DOHH2 (cell line): ENCODE measurements around the gene PLEKHN1.

Source experiments
- H3F3A ChIP-seq: fragments of 200-600 bp; sonication (generic), shearing (Covaris generic); 2 replicates; pipeline ENCODE4 v1.6.0; 2016; ENCODE audit warnings: antibody characterized with exemption, mild to moderate bottlenecking; ENCODE audit not compliant: control insufficient read depth, insufficient read depth
- H3K27ac ChIP-seq: fragments of 200-600 bp; sonication (generic); 2 replicates; pipeline ENCODE4 v1.5.1; 2014; ENCODE audit warnings: low read depth, mild to moderate bottlenecking, low read length, moderate library complexity
- H3K27me3 ChIP-seq: fragments of 200-600 bp; sonication (generic); 2 replicates; pipeline ENCODE4 v1.6.1; 2014; ENCODE audit warnings: mild to moderate bottlenecking, low read length, mixed read lengths; ENCODE audit not compliant: control insufficient read depth
- H3K36me3 ChIP-seq: fragments of 200-600 bp; sonication (generic); 2 replicates; pipeline ENCODE4 v1.6.1; 2014; ENCODE audit warnings: mild to moderate bottlenecking, low read length, moderate library complexity, mixed read lengths; ENCODE audit not compliant: control insufficient read depth
- H3K4me1 ChIP-seq: fragments of 200-600 bp; sonication (generic); 2 replicates; pipeline ENCODE4 v1.6.1; 2014; ENCODE audit warnings: mild to moderate bottlenecking, low read length, mixed read lengths; ENCODE audit not compliant: control insufficient read depth
- H3K4me2 ChIP-seq: fragments of 200-600 bp; sonication (generic); 2 replicates; pipeline ENCODE4 v1.6.0; 2014; ENCODE audit warnings: mild to moderate bottlenecking, low read length, moderate library complexity
- H3K4me3 ChIP-seq: fragments of 200-600 bp; sonication (generic); 2 replicates; pipeline ENCODE4 v1.5.1; 2014; ENCODE audit warnings: mild to moderate bottlenecking, low read length, mixed read lengths
- H3K79me2 ChIP-seq: fragments of 200-600 bp; sonication (generic); 2 replicates; pipeline ENCODE4 v1.6.1; 2014; ENCODE audit warnings: mild to moderate bottlenecking, low read length, mixed read lengths; ENCODE audit not compliant: control insufficient read depth
- H3K9me2 ChIP-seq: fragments of 200-600 bp; sonication (generic); replicated peaks from 2 replicates; pipeline ENCODE4 v1.6.1; 2014; ENCODE audit warnings: mild to moderate bottlenecking, low read length, mixed read lengths; ENCODE audit not compliant: control insufficient read depth
- H3K9me3 ChIP-seq: fragments of 200-600 bp; sonication (generic); 2 replicates; pipeline ENCODE4 v1.6.1; 2014; ENCODE audit warnings: antibody characterized with exemption, low read length, mixed read lengths; ENCODE audit not compliant: control insufficient read depth, insufficient read depth
- H4K20me1 ChIP-seq: fragments of 200-600 bp; sonication (generic); 2 replicates; pipeline ENCODE4 v1.6.0; 2014; ENCODE audit warnings: low read depth, mild to moderate bottlenecking, antibody characterized with exemption, low read length, moderate library complexity; ENCODE audit not compliant: control insufficient read depth, insufficient read depth
- CTCF ChIP-seq: fragments of 200-600 bp; sonication (generic); IDR thresholded peaks from one replicate; pipeline ENCODE4 v1.5.1; 2014; ENCODE audit warnings: antibody characterized with exemption, mild to moderate bottlenecking, low read depth, low read length; ENCODE audit not compliant: poor library complexity, severe bottlenecking
- EZH2phosphoT487 ChIP-seq: fragments of 200-600 bp; sonication (generic); IDR thresholded peaks from 2 replicates; pipeline ENCODE4 v1.6.1; 2017; ENCODE audit warnings: borderline replicate concordance, mild to moderate bottlenecking, antibody characterized with exemption, low read length, moderate library complexity, mixed read lengths

The PLEKHN1 gene

GRCh38 chr1:970973-971730, 4.9 kb downstream of the PLEKHN1 start:
- Histone ChIP-seq H3F3A (no peaks in the 10 kb centered on the region; the same call in 1 of the 2 replicates), H3K4me2 (no peak overlapping the region), H3K36me3 (no peaks in the 10 kb centered on the region), H3K4me3 (no peak overlapping the region), H4K20me1 (no peaks in the 10 kb centered on the region), H3K27ac (no peak overlapping the region), H3K9me2 (no peaks in the 10 kb centered on the region), H3K4me1 (peaks cover 11% of the 10 kb centered on the region), H3K9me3 (no peaks in the 10 kb centered on the region; the same call in 1 of the 2 replicates), H3K27me3 (0 out of 2 replicates have a peak, but pooled peaks cover 4% of the 10 kb centered on the region), H3K79me2 (no peaks in the 10 kb centered on the region)
- TF ChIP-seq CTCF (no peak), EZH2phosphoT487 (no peak)

GRCh38 chr1:971751-972506, 5.6 kb downstream of the PLEKHN1 start:
- no peak overlapping the region for H3K4me3 ChIP-seq
- TF ChIP-seq CTCF (no peak), EZH2phosphoT487 (no peak)
- no peak overlapping the region for H3K27ac ChIP-seq
- no peaks in the 10 kb centered on the region for H3K79me2 ChIP-seq
- no peaks in the 10 kb centered on the region for H3K9me2 ChIP-seq
- peaks cover 6% of the 10 kb centered on the region for H3K4me1 ChIP-seq
- H3K36me3 ChIP-seq: no peaks in the 10 kb centered on the region
- no peaks in the 10 kb centered on the region; the same call in 1 of the 2 replicates for H3K9me3 ChIP-seq
- H3K4me2 ChIP-seq: no peak overlapping the region
- no peaks in the 10 kb centered on the region; the same call in 1 of the 2 replicates for H3F3A ChIP-seq
- H3K27me3 ChIP-seq: no peaks in the 10 kb centered on the region
- H4K20me1 ChIP-seq: no peaks in the 10 kb centered on the region

- Histone ChIP-seq H3K79me2 (no peaks in the 10 kb centered on the region), H4K20me1 (no peaks in the 10 kb centered on the region), H3K27me3 (no peaks in the 10 kb centered on the region), H3F3A (no peaks in the 10 kb centered on the region; the same call in 1 of the 2 replicates), H3K9me3 (no peaks in the 10 kb centered on the region; the same call in 1 of the 2 replicates), H3K9me2 (no peaks in the 10 kb centered on the region), H3K27ac (no peak overlapping the region), H3K4me3 (no peak overlapping the region), H3K4me2 (no peak overlapping the region), H3K36me3 (no peaks in the 10 kb centered on the region), H3K4me1 (peaks cover 3% of the 10 kb centered on the region; the same call in 1 of the 2 replicates)
- TF ChIP-seq CTCF (no peak), EZH2phosphoT487 (no peak)
These were observed 6.6 kb downstream of the PLEKHN1 start for GRCh38 chr1:972726-973458.
